Kasumi-1 (cell line): ENCODE results near the gene CDK15.
A peak's percentile ranks its signal among the peaks of the same experiment; 100 is the strongest.

Experiments used
- DNase-seq, 2 experiments: peaks; one replicate each; lab custom pipeline; 2025; lab: John Stamatoyannopoulos, UW

Gene CDK15

GRCh38 chr2:201908901-201909300, 102.6 kb downstream of the CDK15 start:
- DNase-seq, result no peak

GRCh38 chr2:201909348-201909747, 103.0 kb downstream of the CDK15 start:
- DNase-seq, result no peak

GRCh38 chr2:201909961-201910361, 103.6 kb downstream of the CDK15 start:
- peak; percentile 65 to 72 for DNase-seq

GRCh38 chr2:201911372-201911771, 105.0 kb downstream of the CDK15 start:
- DNase-seq, result no peak

- no peak for DNase-seq
Measured at GRCh38 chr2:201913201-201913600, 106.9 kb downstream of the CDK15 start.

GRCh38 chr2:201915446-201915845, 109.1 kb downstream of the CDK15 start:
- DNase-seq, result peak; percentile 45 to 69

- no peak for DNase-seq
Measured at GRCh38 chr2:201916565-201916964, 110.2 kb downstream of the CDK15 start.

GRCh38 chr2:201918616-201919307, 112.4 kb downstream of the CDK15 start:
- DNase-seq, result no peak

GRCh38 chr2:201919308-201919634, 112.9 kb downstream of the CDK15 start:
- DNase-seq, result no peak

GRCh38 chr2:201923436-201924328, 117.3 kb downstream of the CDK15 start:
- no peak for DNase-seq

GRCh38 chr2:201924453-201924852, 118.1 kb downstream of the CDK15 start:
- DNase-seq, result no peak

- DNase-seq, result no peak
Measured at GRCh38 chr2:201925056-201925455, 118.7 kb downstream of the CDK15 start.

GRCh38 chr2:201926067-201926466, 119.7 kb downstream of the CDK15 start:
- no peak for DNase-seq

GRCh38 chr2:201928363-201928762, 122.0 kb downstream of the CDK15 start:
- DNase-seq, result no peak

GRCh38 chr2:201929281-201930026, 123.1 kb downstream of the CDK15 start:
- no peak for DNase-seq

- no peak for DNase-seq
Measured at GRCh38 chr2:201930043-201930442, 123.7 kb downstream of the CDK15 start.

- no peak for DNase-seq
Measured at GRCh38 chr2:201930831-201931230, 124.5 kb downstream of the CDK15 start.

GRCh38 chr2:201931475-201931874, 125.1 kb downstream of the CDK15 start:
- no peak for DNase-seq

- DNase-seq, result no peak
Measured at GRCh38 chr2:201931951-201932350, 125.6 kb downstream of the CDK15 start.

- DNase-seq, result no peak
Measured at GRCh38 chr2:201932511-201932910, 126.2 kb downstream of the CDK15 start.

GRCh38 chr2:201933792-201934237, 127.5 kb downstream of the CDK15 start:
- DNase-seq, result no peak

- DNase-seq, result no peak
Measured at GRCh38 chr2:201936817-201937216, 130.5 kb downstream of the CDK15 start.

- DNase-seq, result no peak
Measured at GRCh38 chr2:201937343-201937742, 131.0 kb downstream of the CDK15 start.
